Liver (tissue), 9 donors: ENCODE data around the gene INIP. TPM values are rescaled to one million over a fixed set of nuclear protein-coding genes. Genes with fewer than 3 reads are reported as not detected.

Experiments
- DNase-seq: peaks from one replicate; pipeline ENCODE4 v3.0.0-alpha.2; 2017; ENCODE audit warnings: low spot score
- H3K27ac ChIP-seq, 2 donors: one replicate each; pipeline ENCODE4 v1.7.0; 2013; ENCODE audit warnings: inconsistent platforms in 2 of 2, low read length in 2 of 2, control low read depth in 1 of 2, low read depth in 1 of 2, mild to moderate bottlenecking in 1 of 2
- H3K27me3 ChIP-seq, 4 donors: one replicate each; pipeline versions ENCODE4 v1.6.1 to v1.7.0; 2013; ENCODE audit warnings: low read length in 3 of 4, inconsistent platforms in 1 of 4, mild to moderate bottlenecking in 1 of 4, moderate library complexity in 1 of 4; ENCODE audit not compliant: control insufficient read depth in 4 of 4, insufficient read depth in 4 of 4
- H3K36me3 ChIP-seq, 4 donors: one replicate each; pipeline versions ENCODE4 v1.6.1 to v1.7.0; 2013; ENCODE audit warnings: low read length in 3 of 4, mild to moderate bottlenecking in 3 of 4, low read depth in 1 of 4, moderate library complexity in 1 of 4; ENCODE audit not compliant: control insufficient read depth in 4 of 4, insufficient read depth in 3 of 4
- H3K4me1 ChIP-seq, 4 donors: one replicate each; pipeline versions ENCODE4 v1.6.1 to v1.7.0; 2013; ENCODE audit warnings: low read length in 3 of 4, mild to moderate bottlenecking in 3 of 4, moderate library complexity in 1 of 4; ENCODE audit not compliant: control insufficient read depth in 4 of 4, insufficient read depth in 4 of 4
- H3K4me3 ChIP-seq, 3 donors: one replicate each; pipeline versions ENCODE4 v1.6.1 to v1.7.0; 2013; ENCODE audit warnings: low read length in 3 of 3, control low read depth in 1 of 3, low read depth in 1 of 3, mild to moderate bottlenecking in 1 of 3
- H3K9ac ChIP-seq, 2 donors: one replicate each; pipeline ENCODE4 v1.7.0; 2013; ENCODE audit warnings: low read length in 2 of 2, mild to moderate bottlenecking in 2 of 2, moderate library complexity in 2 of 2, control low read depth in 1 of 2, low read depth in 1 of 2
- H3K9me3 ChIP-seq, 4 donors: one replicate each; pipeline versions ENCODE4 v1.6.1 to v1.7.0; 2013; ENCODE audit warnings: low read length in 3 of 4; ENCODE audit not compliant: control insufficient read depth in 4 of 4
- ATF3 ChIP-seq: IDR thresholded peaks from 2 replicates; pipeline ENCODE4 v1.6.1; 2016; ENCODE audit warnings: antibody characterized with exemption
- EGR1 ChIP-seq, 2 donors: IDR thresholded peaks; 2 replicates each; pipeline ENCODE4 v1.6.1; 2016 to 2018; ENCODE audit warnings: antibody characterized with exemption in 2 of 2, low read depth in 2 of 2
- FOXA1 ChIP-seq: IDR thresholded peaks from 2 replicates; pipeline ENCODE4 v1.6.1; 2016; ENCODE audit warnings: antibody characterized with exemption
- FOXA2 ChIP-seq: IDR thresholded peaks from 2 replicates; pipeline ENCODE4 v1.6.1; 2016; ENCODE audit warnings: antibody characterized with exemption
- GABPA ChIP-seq, 2 donors: IDR thresholded peaks in 1 of 2; conservative IDR thresholded peaks in 1 of 2; 2 replicates each; pipeline ENCODE4 v1.6.1; 2016; ENCODE audit warnings: antibody characterized with exemption in 2 of 2, mild to moderate bottlenecking in 1 of 2, moderate library complexity in 1 of 2
- HNF4A ChIP-seq, 2 donors: conservative IDR thresholded peaks; 2 replicates each; pipeline ENCODE4 v1.6.1; 2016; ENCODE audit warnings: antibody characterized with exemption in 2 of 2, mild to moderate bottlenecking in 2 of 2
- HNF4G ChIP-seq: IDR thresholded peaks from 2 replicates; pipeline ENCODE4 v1.6.1; 2016; ENCODE audit warnings: antibody characterized with exemption
- JUND ChIP-seq, 2 donors: IDR thresholded peaks; 2 replicates each; pipeline ENCODE4 v1.6.1; 2016; ENCODE audit warnings: antibody characterized with exemption in 2 of 2
- NR2F2 ChIP-seq: IDR thresholded peaks from 2 replicates; pipeline ENCODE4 v1.6.1; 2016; ENCODE audit warnings: antibody characterized with exemption
- RXRA ChIP-seq, 2 donors: IDR thresholded peaks; 2 replicates each; pipeline ENCODE4 v1.6.1; 2017 to 2018; ENCODE audit warnings: antibody characterized with exemption in 2 of 2, mild to moderate bottlenecking in 1 of 2
- YY1 ChIP-seq: IDR thresholded peaks from 2 replicates; pipeline ENCODE4 v1.6.1; 2016; ENCODE audit warnings: antibody characterized with exemption, mild to moderate bottlenecking
- WGBS: extraction: QIAGEN DNeasy Blood & Tissue Kit; methylation state at CpG from one replicate; pipeline ENCODE4 v1.1.7; 2013; 5-methylcytosine and 5-hydroxymethylcytosine counted together
- polyA plus RNA-seq, 2 donors: library from polyadenylated mRNA; stranded (reverse) in 1 of 2; unstranded in 1 of 2; fragments of 200-250 nt in 1 of 2; fragments of >200 nt in 1 of 2; fragmentation: Nextera tagmentation in 1 of 2; extraction: Ambion mirVana in 1 of 2; gene quantifications; one replicate each; pipeline versions ENCODE4 v1.2.1 to v1.2.3, GENCODE V29; 2013 to 2015
- total RNA-seq, 2 donors: library from RNA; depleted of rRNA; stranded (reverse); fragments of >200 nt; gene quantifications; one replicate each; pipeline ENCODE4 v1.2.3, GENCODE V29; 2014
- TF ChIP-seq, protein P1 (sequence below): fragments of 150-350 bp; IDR thresholded peaks from 2 replicates; pipeline ENCODE4 v1.5.1; 2017; ENCODE audit warnings: improper control_type of control experiment, low read depth, low read length; ENCODE audit not compliant: missing input control
- TF ChIP-seq, protein P2 (sequence below): IDR thresholded peaks from 2 replicates; pipeline ENCODE4 v1.6.1; 2016; ENCODE audit warnings: antibody characterized with exemption
- TF ChIP-seq, protein P3 (sequence below): IDR thresholded peaks from 2 replicates; pipeline ENCODE4 v1.6.1; 2016; ENCODE audit warnings: antibody characterized with exemption, mild to moderate bottlenecking
- donor health status: healthy.
- donor health status: healthy.
- donor health status: healthy.
- donor health status: healthy.
- donor health status: healthy.

Gene INIP
- total and polyA plus RNA-seq, 4 donors, result 6.2 to 13.3 (median 10.2) TPM

DNA sequence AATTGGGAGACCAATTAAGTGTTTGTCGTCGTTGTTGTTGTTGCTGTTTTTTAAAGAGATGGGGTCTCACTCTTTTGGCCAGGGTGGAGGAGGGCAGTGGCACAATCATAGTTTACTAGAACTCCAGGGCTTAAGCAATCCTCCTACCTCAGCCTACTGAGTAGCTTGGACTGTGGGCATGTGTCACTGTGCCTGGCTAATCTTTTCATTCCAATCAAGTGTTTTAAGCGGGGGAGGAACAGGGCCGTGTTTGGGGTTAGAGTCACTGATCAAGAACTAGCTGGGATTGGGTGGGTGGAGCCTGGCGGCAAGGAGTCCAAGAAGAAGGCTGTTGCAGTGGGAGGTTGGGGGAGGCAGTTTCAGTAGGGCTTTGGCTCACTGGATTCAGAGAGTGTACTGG, 46.4 kb upstream of the INIP start:
- H3K4me1 ChIP-seq, result peaks cover 0 to 8% (median 3%) of the 10 kb centered on the region in 4 donors
- no peak overlapping the region for H3K4me3 ChIP-seq
- WGBS, result 83% methylated on average over 5 of the region's 5 CpGs
- no peaks in the 10 kb centered on the region for H3K27me3 ChIP-seq
- no peak overlapping the region for H3K27ac ChIP-seq
- TF ChIP-seq ATF3, result no peak
- H3K36me3 ChIP-seq, result no peaks in the 10 kb centered on the region
- DNase-seq, result no peak
- H3K9ac ChIP-seq, result no peak overlapping the region
- H3K9me3 ChIP-seq, result no peaks in the 10 kb centered on the region

- Histone ChIP-seq H3K4me3 (no peak overlapping the region), H3K4me1 (peaks cover 0 to 8% (median 3%) of the 10 kb centered on the region in 4 donors), H3K27me3 (no peaks in the 10 kb centered on the region), H3K27ac (no peak overlapping the region), H3K9me3 (no peaks in the 10 kb centered on the region), H3K9ac (no peak overlapping the region), H3K36me3 (no peaks in the 10 kb centered on the region)
- TF ChIP-seq, protein P1, sequence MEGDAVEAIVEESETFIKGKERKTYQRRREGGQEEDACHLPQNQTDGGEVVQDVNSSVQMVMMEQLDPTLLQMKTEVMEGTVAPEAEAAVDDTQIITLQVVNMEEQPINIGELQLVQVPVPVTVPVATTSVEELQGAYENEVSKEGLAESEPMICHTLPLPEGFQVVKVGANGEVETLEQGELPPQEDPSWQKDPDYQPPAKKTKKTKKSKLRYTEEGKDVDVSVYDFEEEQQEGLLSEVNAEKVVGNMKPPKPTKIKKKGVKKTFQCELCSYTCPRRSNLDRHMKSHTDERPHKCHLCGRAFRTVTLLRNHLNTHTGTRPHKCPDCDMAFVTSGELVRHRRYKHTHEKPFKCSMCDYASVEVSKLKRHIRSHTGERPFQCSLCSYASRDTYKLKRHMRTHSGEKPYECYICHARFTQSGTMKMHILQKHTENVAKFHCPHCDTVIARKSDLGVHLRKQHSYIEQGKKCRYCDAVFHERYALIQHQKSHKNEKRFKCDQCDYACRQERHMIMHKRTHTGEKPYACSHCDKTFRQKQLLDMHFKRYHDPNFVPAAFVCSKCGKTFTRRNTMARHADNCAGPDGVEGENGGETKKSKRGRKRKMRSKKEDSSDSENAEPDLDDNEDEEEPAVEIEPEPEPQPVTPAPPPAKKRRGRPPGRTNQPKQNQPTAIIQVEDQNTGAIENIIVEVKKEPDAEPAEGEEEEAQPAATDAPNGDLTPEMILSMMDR, result no peak
- no peak for TF ChIP-seq FOXA2
- TF ChIP-seq JUND (IDR thresholded peaks at IDR 0.05), result no peak
- TF ChIP-seq ATF3, result no peak
- no peak for TF ChIP-seq HNF4A (conservative IDR thresholded peaks at IDR 0.05)
- TF ChIP-seq, protein P2, sequence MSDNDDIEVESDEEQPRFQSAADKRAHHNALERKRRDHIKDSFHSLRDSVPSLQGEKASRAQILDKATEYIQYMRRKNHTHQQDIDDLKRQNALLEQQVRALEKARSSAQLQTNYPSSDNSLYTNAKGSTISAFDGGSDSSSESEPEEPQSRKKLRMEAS, result no peak
- no peak for TF ChIP-seq GABPA (IDR thresholded peaks at IDR 0.05 in 1 of 2, conservative IDR thresholded peaks at IDR 0.05 in 1 of 2)
- TF ChIP-seq YY1, result no peak
- no peak for TF ChIP-seq HNF4G
- TF ChIP-seq FOXA1, result no peak
- TF ChIP-seq NR2F2, result no peak
- TF ChIP-seq RXRA (IDR thresholded peaks at IDR 0.05), result no peak
- TF ChIP-seq, protein P3, sequence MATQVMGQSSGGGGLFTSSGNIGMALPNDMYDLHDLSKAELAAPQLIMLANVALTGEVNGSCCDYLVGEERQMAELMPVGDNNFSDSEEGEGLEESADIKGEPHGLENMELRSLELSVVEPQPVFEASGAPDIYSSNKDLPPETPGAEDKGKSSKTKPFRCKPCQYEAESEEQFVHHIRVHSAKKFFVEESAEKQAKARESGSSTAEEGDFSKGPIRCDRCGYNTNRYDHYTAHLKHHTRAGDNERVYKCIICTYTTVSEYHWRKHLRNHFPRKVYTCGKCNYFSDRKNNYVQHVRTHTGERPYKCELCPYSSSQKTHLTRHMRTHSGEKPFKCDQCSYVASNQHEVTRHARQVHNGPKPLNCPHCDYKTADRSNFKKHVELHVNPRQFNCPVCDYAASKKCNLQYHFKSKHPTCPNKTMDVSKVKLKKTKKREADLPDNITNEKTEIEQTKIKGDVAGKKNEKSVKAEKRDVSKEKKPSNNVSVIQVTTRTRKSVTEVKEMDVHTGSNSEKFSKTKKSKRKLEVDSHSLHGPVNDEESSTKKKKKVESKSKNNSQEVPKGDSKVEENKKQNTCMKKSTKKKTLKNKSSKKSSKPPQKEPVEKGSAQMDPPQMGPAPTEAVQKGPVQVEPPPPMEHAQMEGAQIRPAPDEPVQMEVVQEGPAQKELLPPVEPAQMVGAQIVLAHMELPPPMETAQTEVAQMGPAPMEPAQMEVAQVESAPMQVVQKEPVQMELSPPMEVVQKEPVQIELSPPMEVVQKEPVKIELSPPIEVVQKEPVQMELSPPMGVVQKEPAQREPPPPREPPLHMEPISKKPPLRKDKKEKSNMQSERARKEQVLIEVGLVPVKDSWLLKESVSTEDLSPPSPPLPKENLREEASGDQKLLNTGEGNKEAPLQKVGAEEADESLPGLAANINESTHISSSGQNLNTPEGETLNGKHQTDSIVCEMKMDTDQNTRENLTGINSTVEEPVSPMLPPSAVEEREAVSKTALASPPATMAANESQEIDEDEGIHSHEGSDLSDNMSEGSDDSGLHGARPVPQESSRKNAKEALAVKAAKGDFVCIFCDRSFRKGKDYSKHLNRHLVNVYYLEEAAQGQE, result no peak
- no peak for TF ChIP-seq EGR1 (IDR thresholded peaks at IDR 0.05; ENCODE audit: low read depth in 2 of 2)
- 96% methylated on average over 13 of the region's 13 CpGs for WGBS
- no peak for DNase-seq
These were observed 45.0 kb upstream of the INIP start for GRCh38 chr9:112762726-112763518.
